HG03135 (cell line): ENCODE data around the gene PDE11A.

Experiments used
- ATAC-seq: cut with Tn5 transposase; IDR thresholded peaks from one replicate; pipeline ENCODE4 v1.9.1; 2021; ENCODE audit warnings: mild to moderate bottlenecking, moderate library complexity; ENCODE audit not compliant: unreplicated experiment

PDE11A gene

GRCh38 chr2:177641331-177641730 is 431.2 kb downstream of the PDE11A start:
- no peak for ATAC-seq

- ATAC-seq, result no peak
These were observed 432.2 kb downstream of the PDE11A start for GRCh38 chr2:177640423-177640822.

- no peak for ATAC-seq
These were observed 433.2 kb downstream of the PDE11A start for GRCh38 chr2:177639262-177639914.

- ATAC-seq, result no peak
These were observed 434.1 kb downstream of the PDE11A start for GRCh38 chr2:177638507-177638906.

GRCh38 chr2:177636672-177637071 is 435.9 kb downstream of the PDE11A start:
- no peak for ATAC-seq

- ATAC-seq, result no peak
These were observed 436.9 kb downstream of the PDE11A start for GRCh38 chr2:177635696-177636095.

- no peak for ATAC-seq
These were observed 438.7 kb downstream of the PDE11A start for GRCh38 chr2:177633910-177634294.

- ATAC-seq, result no peak
These were observed 439.5 kb downstream of the PDE11A start for GRCh38 chr2:177633111-177633510.

GRCh38 chr2:177631680-177632079 is 440.9 kb downstream of the PDE11A start:
- ATAC-seq, result no peak

GRCh38 chr2:177629357-177630024 is 443.1 kb downstream of the PDE11A start:
- ATAC-seq, result peak; percentile 77

- no peak for ATAC-seq
These were observed 443.7 kb downstream of the PDE11A start for GRCh38 chr2:177628831-177629230.

GRCh38 chr2:177625744-177626650 is 446.6 kb downstream of the PDE11A start:
- ATAC-seq, result no peak

GRCh38 chr2:177622521-177622920 is 450.1 kb downstream of the PDE11A start:
- no peak for ATAC-seq

- ATAC-seq, result no peak
These were observed 452.6 kb downstream of the PDE11A start for GRCh38 chr2:177619986-177620385.

- no peak for ATAC-seq
These were observed 453.1 kb downstream of the PDE11A start for GRCh38 chr2:177619461-177619860.

- ATAC-seq, result peak; percentile 97
These were observed 454.0 kb downstream of the PDE11A start for GRCh38 chr2:177618255-177619253.

GRCh38 chr2:177617849-177618248 is 454.7 kb downstream of the PDE11A start:
- no peak for ATAC-seq

GRCh38 chr2:177616731-177617130 is 455.8 kb downstream of the PDE11A start:
- no peak for ATAC-seq

- no peak for ATAC-seq
These were observed 456.5 kb downstream of the PDE11A start for GRCh38 chr2:177616066-177616465.

- ATAC-seq, result no peak
These were observed 459.9 kb downstream of the PDE11A start for GRCh38 chr2:177612659-177613058.
